GM12878 (cell line): ENCODE results near the gene SMYD5. TPM values are rescaled to one million over a fixed set of nuclear protein-coding genes. Genes with fewer than 3 reads are reported as not detected.

Experiments
- ATAC-seq: fragments of 200-7000 bp; cut with Tn5 transposase; 3 replicates; pipeline ENCODE4 v1.9.1; 2020; ENCODE audit warnings: mild to moderate bottlenecking, moderate library complexity
- BruUV-seq: library from RNA; stranded (reverse); fragments of 400-500 nt; replicated peaks from 2 replicates; lab custom pipeline; 2021; lab: Mats Ljungman, UMichigan
- CTCF ChIA-PET: fragments of 300-600 bp; sonication (Branson Sonifier 250); formaldehyde crosslinking; extraction: SDS; loops from one replicate; lab custom pipeline; 2021; ENCODE audit warnings: inconsistent platforms; lab: Yijun Ruan, JAX
- POLR2A ChIA-PET: fragments of 350-600 bp; formaldehyde crosslinking; extraction: SDS; loops from one replicate; lab custom pipeline; 2021; ENCODE audit warnings: inconsistent platforms; lab: Charles Lee
- RAD21 ChIA-PET: fragments of 300-600 bp; sonication (Branson Sonifier 250); formaldehyde crosslinking; loops from one replicate; lab custom pipeline; 2023; ENCODE audit warnings: antibody characterized with exemption; ENCODE audit not compliant: unreplicated experiment; lab: Charles Lee
- SMC1A ChIA-PET: fragments of 300-600 bp; sonication (Branson Sonifier 250); formaldehyde crosslinking; loops from one replicate; lab custom pipeline; 2023; ENCODE audit not compliant: unreplicated experiment, uncharacterized antibody; lab: Charles Lee
- DNase-seq: peaks from one replicate; pipeline ENCODE4 v3.0.0-alpha.2; 2011; ENCODE audit warnings: low read depth, low spot score
- FAIRE-seq: peaks from 3 replicates; lab custom pipeline; 2011; peaks lifted over from hg19 to GRCh38; lab: Jason Lieb, UNC
- H2AFZ ChIP-seq: 2 replicates; pipeline ENCODE4 v1.6.0; 2011; ENCODE audit warnings: low read depth, low read length, control low read depth; ENCODE audit not compliant: control insufficient read depth
- H3K27ac ChIP-seq: 2 replicates; pipeline ENCODE4 v1.5.1; 2011; ENCODE audit warnings: control low read depth; ENCODE audit not compliant: control insufficient read depth, insufficient read depth
- H3K27me3 ChIP-seq, 2 experiments: replicated peaks in 1 of 2; 2 replicates each; pipeline versions ENCODE4 v1.6.0 to v1.6.1; 2011; ENCODE audit warnings: low read length in 1 of 2; ENCODE audit not compliant: control insufficient read depth in 2 of 2, insufficient read depth in 2 of 2
- H3K36me3 ChIP-seq, 2 experiments: 2 replicates each; pipeline ENCODE4 v1.5.1; 2011; ENCODE audit warnings: low read length in 1 of 2; ENCODE audit not compliant: control insufficient read depth in 2 of 2, insufficient read depth in 2 of 2
- H3K4me1 ChIP-seq: 2 replicates; pipeline ENCODE4 v1.6.1; 2011; ENCODE audit warnings: mild to moderate bottlenecking, low read length, moderate library complexity, mixed read lengths; ENCODE audit not compliant: control insufficient read depth, insufficient read depth
- H3K4me2 ChIP-seq: 2 replicates; pipeline ENCODE4 v1.6.0; 2011; ENCODE audit warnings: control low read depth; ENCODE audit not compliant: control insufficient read depth, insufficient read depth
- H3K4me3 ChIP-seq: fragments of 200-600 bp; sonication (generic); 2 replicates; pipeline ENCODE4 v1.5.1; 2016
- H3K79me2 ChIP-seq: 2 replicates; pipeline ENCODE4 v1.6.0; 2011; ENCODE audit warnings: low read length; ENCODE audit not compliant: control insufficient read depth, insufficient read depth
- H3K9ac ChIP-seq: 2 replicates; pipeline ENCODE4 v1.8.0; 2011; ENCODE audit warnings: low read length, control low read depth, mixed read lengths; ENCODE audit not compliant: control insufficient read depth, insufficient read depth
- H3K9me3 ChIP-seq: replicated peaks from 3 replicates; pipeline ENCODE4 v1.5.1; 2011; ENCODE audit warnings: mild to moderate bottlenecking, low read length; ENCODE audit not compliant: control insufficient read depth, insufficient read depth
- H4K20me1 ChIP-seq: 2 replicates; pipeline ENCODE4 v1.6.0; 2011; ENCODE audit not compliant: control insufficient read depth, insufficient read depth
- BRCA1 ChIP-seq: IDR thresholded peaks from 2 replicates; pipeline ENCODE4 v1.6.1; 2011; ENCODE audit warnings: low read depth, low read length, improper control_type of control experiment
- EED ChIP-seq: sonication (generic); IDR thresholded peaks from 2 replicates; pipeline ENCODE4 v1.6.1; 2016; ENCODE audit warnings: antibody characterized with exemption, low read depth
- ETV6 ChIP-seq, 2 experiments: fragments of 450-650 bp in 1 of 2; IDR thresholded peaks in 1 of 2; conservative IDR thresholded peaks in 1 of 2; 2 replicates each; pipeline ENCODE4 v1.6.1; 2014; ENCODE audit warnings: antibody characterized with exemption in 1 of 2, borderline replicate concordance in 1 of 2, low read depth in 1 of 2, mild to moderate bottlenecking in 1 of 2, moderate library complexity in 1 of 2
- HDAC2 ChIP-seq: fragments of 200-600 bp; sonication (generic); IDR thresholded peaks from 2 replicates; pipeline ENCODE4 v1.6.1; 2017
- JUND ChIP-seq: IDR thresholded peaks from 2 replicates; pipeline ENCODE4 v1.6.1; 2012; ENCODE audit warnings: low read depth, mild to moderate bottlenecking, low read length, improper control_type of control experiment, moderate library complexity
- LARP7 ChIP-seq: fragments of 450-650 bp; IDR thresholded peaks from 2 replicates; pipeline ENCODE4 v1.6.1; 2017; ENCODE audit warnings: mild to moderate bottlenecking
- NFXL1 ChIP-seq: fragments of 450-650 bp; IDR thresholded peaks from 2 replicates; pipeline ENCODE4 v1.6.1; 2017; ENCODE audit warnings: antibody characterized with exemption, mild to moderate bottlenecking, borderline replicate concordance
- RB1 ChIP-seq: fragments of 450-650 bp; formaldehyde crosslinking; IDR thresholded peaks from 2 replicates; pipeline ENCODE4 v1.6.1; 2017; ENCODE audit warnings: mild to moderate bottlenecking, borderline replicate concordance
- WRNIP1 ChIP-seq: IDR thresholded peaks from 2 replicates; pipeline ENCODE4 v1.6.1; 2011; ENCODE audit warnings: low read depth, low read length, improper control_type of control experiment, borderline replicate concordance
- ZNF217 ChIP-seq: fragments of 450-650 bp; IDR thresholded peaks from 2 replicates; pipeline ENCODE4 v1.6.1; 2017; ENCODE audit warnings: antibody characterized with exemption, mild to moderate bottlenecking
- ZNF274 ChIP-seq: IDR thresholded peaks from one replicate; pipeline ENCODE4 v1.8.0; 2011; ENCODE audit not compliant: insufficient read length, insufficient read depth
- WGBS: methylation state at CpG from one replicate; pipeline ENCODE4 v1.1.6; 2016; ENCODE audit warnings: low lambda C conversion rate; ENCODE audit not compliant: insufficient replicate concordance, insufficient coverage; ENCODE audit errors: missing lambda C conversion rate; 5-methylcytosine and 5-hydroxymethylcytosine counted together
- in situ Hi-C: fragments of 300-500 bp; cut with MboI; formaldehyde crosslinking; loops from 9 replicates; pipeline ENCODE4 v1.14.3; 2018; ENCODE audit warnings: mixed read lengths
- intact Hi-C: fragments of 100-400 bp; cut with micrococcal nuclease; formaldehyde crosslinking; loops from one replicate; pipeline ENCODE4 v1.14.2; 2022; ENCODE audit not compliant: unreplicated experiment
- polyA plus RNA-seq, 11 experiments: library from polyadenylated mRNA; depleted of rRNA in 4 of 11; unstranded in 6 of 11; stranded (reverse) in 5 of 11; fragments of >200 nt; fragmentation: Nextera tagmentation in 4 of 11; fragmentation: Illumina TruSeq in 1 of 11; extraction: Ambion mirVana in 4 of 11; extraction: Trizol in 1 of 11; gene quantifications; 1 replicate in 1 of 11; 2 replicates in 10 of 11; pipeline versions ENCODE4 v1.2.1 to v1.2.3, GENCODE V29; 2011 to 2016; ENCODE audit warnings: inconsistent platforms in 2 of 11, missing spikeins in 2 of 11, low read depth in 1 of 11
- total RNA-seq, 4 experiments: library from RNA; depleted of rRNA in 3 of 4; stranded (reverse); fragments of >200 nt in 3 of 4; fragmentation: Illumina TruSeq in 1 of 4; extraction: Trizol in 1 of 4; gene quantifications; 2 replicates each; pipeline versions ENCODE4 v1.2.1 to v1.2.3, GENCODE V29; 2013 to 2021

The SMYD5 gene
- total and polyA plus RNA-seq, 10 of the 15 experiments (the other 5 are each of a cell fraction or from before 2014, with no cell fraction given) = 6.1 to 35.3 (median 26.4) TPM

GRCh38 chr2:73267008-73267407 is 53.0 kb downstream of the SMYD5 start:
- ATAC-seq (no peak), DNase-seq (no peak), FAIRE-seq (no peak)
- Histone ChIP-seq H3K9me3 (no peaks in the 10 kb centered on the region), H3K4me3 (no peak overlapping the region), H3K36me3 (peaks cover 11 to 14% of the 10 kb centered on the region in 2 experiments; a peak in 3 of 4 replicates), H3K27ac (no peak overlapping the region), H3K9ac (no peak overlapping the region), H3K79me2 (no peaks in the 10 kb centered on the region; the same call in 1 of the 2 replicates), H3K4me1 (no peaks in the 10 kb centered on the region), H2AFZ (no peak overlapping the region), H3K27me3 (no peaks in the 10 kb centered on the region), H3K4me2 (no peak overlapping the region), H4K20me1 (no peaks in the 10 kb centered on the region; the same call in 1 of the 2 replicates)
- no TSS peak for BruUV-seq
- in situ Hi-C loops = no loop called here
- POLR2A ChIA-PET = no interaction called here
- SMC1A ChIA-PET = no interaction called here
- RAD21 ChIA-PET = no interaction called here
- TF ChIP-seq ZNF274 (no peak), RB1 (no peak), NFXL1 (no peak), EED (no peak), BRCA1 (no peak), JUND (no peak), HDAC2 (no peak), LARP7 (no peak), ETV6 (conservative IDR thresholded peaks at IDR 0.05 in 1 of 2, IDR thresholded peaks at IDR 0.05 in 1 of 2; ENCODE audit: borderline replicate concordance in 1 of 2, low read depth in 1 of 2) (no peak), WRNIP1 (no peak), ZNF217 (no peak)
- CTCF ChIA-PET = no interaction called here
- intact Hi-C loops = no loop called here
- WGBS = 96% methylated on average over 4 of the region's 4 CpGs
